Activated CD8-positive, alpha-beta T cell treated with anti-CD3 and anti-CD28 coated beads for 36 hours (primary cell): ENCODE results near the gene PRKN. TPM values are rescaled to one million over a fixed set of nuclear protein-coding genes. Genes with fewer than 3 reads are reported as not detected.

Source experiments
- ATAC-seq: fragments of 200-7000 bp; cut with Tn5 transposase; one replicate; pipeline ENCODE4 v1.10.0; 2021; ENCODE audit warnings: mild to moderate bottlenecking, moderate library complexity
- CTCF ChIA-PET: fragments of 350-600 bp; sonication (Branson Sonifier 250); formaldehyde crosslinking; loops from one replicate; lab custom pipeline; 2021; ENCODE audit warnings: antibody characterized with exemption; lab: Charles Lee
- POLR2A ChIA-PET: fragments of 350-600 bp; sonication (Branson Sonifier 250); formaldehyde crosslinking; loops from one replicate; lab custom pipeline; 2021; ENCODE audit warnings: antibody characterized with exemption; lab: Charles Lee
- DNase-seq: peaks from one replicate; pipeline ENCODE4 v3.0.0-alpha.2; 2020
- H3K27ac Mint-ChIP-seq: one replicate; pipeline ENCODE4 v1.8.0; 2021; ENCODE audit warnings: mild to moderate bottlenecking, mixed read lengths
- H3K27me3 Mint-ChIP-seq: one replicate; pipeline ENCODE4 v1.8.0; 2021; ENCODE audit warnings: mixed read lengths
- H3K36me3 Mint-ChIP-seq: one replicate; pipeline ENCODE4 v1.8.0; 2021; ENCODE audit warnings: low read depth, mixed read lengths
- H3K4me1 Mint-ChIP-seq: one replicate; pipeline ENCODE4 v1.8.0; 2021; ENCODE audit warnings: low read depth, mixed read lengths
- H3K4me3 Mint-ChIP-seq: one replicate; pipeline ENCODE4 v1.8.0; 2021; ENCODE audit warnings: mild to moderate bottlenecking, moderate library complexity, mixed read lengths
- H3K9me3 Mint-ChIP-seq: one replicate; pipeline ENCODE4 v1.8.0; 2021; ENCODE audit warnings: mixed read lengths
- CTCF ChIP-seq: fragments of 200-600 bp; IDR thresholded peaks from one replicate; pipeline ENCODE4 v1.8.0; 2022; ENCODE audit warnings: antibody characterized with exemption, mild to moderate bottlenecking
- intact Hi-C: fragments of 100-400 bp; cut with micrococcal nuclease; formaldehyde crosslinking; loops from one replicate; pipeline ENCODE4 v1.10.0; 2022
- total RNA-seq, 2 experiments: library from RNA; stranded (reverse); gene quantifications; one replicate each; pipeline ENCODE4 v1.2.3, GENCODE V29; 2021

Gene PRKN
- total RNA-seq, 2 experiments from 2014 or later, result 1.2 to 1.4 TPM

DNA sequence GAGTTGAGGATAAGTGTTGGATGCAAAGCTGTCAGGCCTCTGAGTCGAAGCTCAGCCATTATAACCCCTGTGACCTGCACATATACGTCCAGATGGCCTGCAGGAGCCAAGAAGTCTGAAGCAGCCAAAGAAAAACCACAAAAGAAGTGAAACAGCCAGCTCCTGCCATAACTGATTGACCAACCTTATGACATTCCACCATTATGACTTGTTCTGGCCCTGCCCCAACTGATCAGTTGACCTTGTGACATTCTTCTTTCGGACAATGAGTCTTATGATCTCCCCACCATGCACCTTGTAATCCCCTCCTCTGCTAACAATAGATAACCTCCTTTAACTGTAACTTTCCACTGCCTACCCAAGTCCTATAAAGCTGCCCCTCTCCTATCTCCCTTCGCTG lies 1320.0 kb downstream of the PRKN start:
- ATAC-seq, result no peak
- Mint-ChIP-seq H3K4me1 (no peaks in the 10 kb centered on the region), H3K9me3 (peaks cover 1% of the 10 kb centered on the region), H3K36me3 (no peaks in the 10 kb centered on the region), H3K27ac (no peak overlapping the region), H3K4me3 (no peak overlapping the region), H3K27me3 (no peaks in the 10 kb centered on the region)
- ChIA-PET CTCF (interaction anchor here (0.6 to 1.0 kb wide), 2 partner anchors 11 to 19 kb away, joined by 3 to 10 read pairs; no protein-coding TSS in a partner anchor), POLR2A (interaction anchor here (0.8 kb wide), 1 partner anchor 18 kb away, joined by 3 read pairs; no protein-coding TSS in a partner anchor)
- intact Hi-C loops, result no loop called here
- no peak for DNase-seq
- TF ChIP-seq CTCF, result no peak

DNA sequence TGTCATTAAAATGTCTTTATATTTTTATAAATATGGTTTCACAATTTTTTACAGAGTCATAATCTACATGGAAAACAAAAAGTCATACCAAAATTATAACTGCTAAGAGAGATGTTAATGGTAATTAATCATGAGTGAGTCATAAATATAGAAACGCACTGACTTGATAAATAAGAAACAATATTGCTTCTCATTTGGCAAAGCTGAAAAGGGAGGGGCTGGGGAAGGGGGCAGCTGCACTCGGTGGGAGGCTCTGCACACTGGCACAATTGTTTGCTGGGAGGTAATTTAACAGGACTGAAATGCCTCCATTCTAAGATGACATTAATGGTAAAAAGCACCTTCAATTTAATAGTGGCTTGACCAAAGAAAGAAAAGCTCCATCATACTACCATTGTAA lies 1320.5 kb downstream of the PRKN start:
- H3K4me1 Mint-ChIP-seq, result no peaks in the 10 kb centered on the region
- no peak overlapping the region for H3K4me3 Mint-ChIP-seq
- DNase-seq, result no peak
- ChIA-PET CTCF (interaction anchor here (0.6 to 1.0 kb wide), 2 partner anchors 11 to 19 kb away, joined by 3 to 10 read pairs; no protein-coding TSS in a partner anchor), POLR2A (interaction anchor here (0.8 kb wide), 1 partner anchor 19 kb away, joined by 3 read pairs; no protein-coding TSS in a partner anchor)
- H3K27ac Mint-ChIP-seq, result no peak overlapping the region
- no peaks in the 10 kb centered on the region for H3K27me3 Mint-ChIP-seq
- no peaks in the 10 kb centered on the region for H3K36me3 Mint-ChIP-seq
- ATAC-seq, result no peak
- no peak for TF ChIP-seq CTCF
- H3K9me3 Mint-ChIP-seq, result peaks cover 1% of the 10 kb centered on the region
- intact Hi-C loops, result no loop called here

- intact Hi-C loops, result no loop called here
- no peak for TF ChIP-seq CTCF
- Mint-ChIP-seq H3K9me3 (peaks cover 1% of the 10 kb centered on the region), H3K4me3 (no peak overlapping the region), H3K36me3 (no peaks in the 10 kb centered on the region), H3K27ac (no peak overlapping the region), H3K27me3 (no peaks in the 10 kb centered on the region), H3K4me1 (no peaks in the 10 kb centered on the region)
- ChIA-PET POLR2A (no interaction called here), CTCF (interaction anchor here (1.1 to 1.2 kb wide), 2 partner anchors 9 to 12 kb away, joined by 3 to 4 read pairs; no protein-coding TSS in a partner anchor)
- ATAC-seq (no peak), DNase-seq (no peak)
Observed at GRCh38 chr6:161406646-161407045, 1320.9 kb downstream of the PRKN start.

- Mint-ChIP-seq H3K9me3 (peaks cover 1% of the 10 kb centered on the region), H3K36me3 (no peaks in the 10 kb centered on the region), H3K4me3 (no peak overlapping the region), H3K27me3 (no peaks in the 10 kb centered on the region), H3K27ac (no peak overlapping the region), H3K4me1 (no peaks in the 10 kb centered on the region)
- intact Hi-C loops, result no loop called here
- DNase-seq (no peak), ATAC-seq (no peak)
- POLR2A ChIA-PET, result interaction anchor here (0.6 kb wide), 1 partner anchor 103 kb away, joined by 5 read pairs; no protein-coding TSS in a partner anchor
- CTCF ChIA-PET, result no interaction called here
- TF ChIP-seq CTCF, result no peak
Observed at GRCh38 chr6:161405418-161405817, 1322.1 kb downstream of the PRKN start.

DNA sequence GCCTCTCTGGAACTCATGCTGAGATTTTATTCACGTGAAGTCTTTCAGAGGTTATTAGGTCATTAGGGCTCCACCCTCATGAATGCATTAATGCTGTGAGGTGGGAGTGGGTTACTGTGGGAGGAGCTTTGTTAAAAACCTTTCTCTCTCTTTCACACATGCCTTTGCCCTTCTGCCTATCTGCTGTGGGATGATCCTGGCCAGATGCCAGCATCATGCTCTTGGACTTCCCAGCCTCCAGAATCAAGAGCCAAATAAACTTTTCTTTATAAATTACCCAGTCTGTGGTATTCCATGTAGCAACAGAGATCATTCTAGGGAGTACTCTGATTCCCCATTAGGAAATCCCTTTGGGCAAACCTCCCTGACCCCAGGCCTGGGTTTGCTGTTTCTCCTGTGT lies 1323.8 kb downstream of the PRKN start:
- DNase-seq (no peak), ATAC-seq (no peak)
- Mint-ChIP-seq H3K4me3 (no peak overlapping the region), H3K9me3 (peaks cover 1% of the 10 kb centered on the region), H3K27me3 (no peaks in the 10 kb centered on the region), H3K27ac (no peak overlapping the region), H3K36me3 (no peaks in the 10 kb centered on the region), H3K4me1 (no peaks in the 10 kb centered on the region)
- TF ChIP-seq CTCF, result no peak
- ChIA-PET POLR2A (no interaction called here), CTCF (interaction anchor here (1.8 kb wide), 1 partner anchor 15 kb away, joined by 10 read pairs; no protein-coding TSS in a partner anchor)
- intact Hi-C loops, result no loop called here
